Uterus (tissue), 2 donors: ENCODE measurements around the gene FSCN2.

Experiments used
- POLR2A ChIP-seq, 2 donors: fragments of 450-650 bp; IDR thresholded peaks; one replicate each; pipeline ENCODE4 v1.6.1; 2016; ENCODE audit warnings: antibody characterized with exemption in 2 of 2, mild to moderate bottlenecking in 1 of 2, moderate library complexity in 1 of 2
- TF ChIP-seq, protein P1 (sequence below), 4 experiments: fragments of 200-600 bp in 2 of 4; fragments of 450-650 bp in 2 of 4; sonication (generic) in 2 of 4; IDR thresholded peaks; one replicate each; pipeline ENCODE4 v1.5.1; 2016 to 2019; ENCODE audit warnings: antibody characterized with exemption in 4 of 4, mild to moderate bottlenecking in 2 of 4, moderate library complexity in 1 of 4

- TF ChIP-seq, protein P1, sequence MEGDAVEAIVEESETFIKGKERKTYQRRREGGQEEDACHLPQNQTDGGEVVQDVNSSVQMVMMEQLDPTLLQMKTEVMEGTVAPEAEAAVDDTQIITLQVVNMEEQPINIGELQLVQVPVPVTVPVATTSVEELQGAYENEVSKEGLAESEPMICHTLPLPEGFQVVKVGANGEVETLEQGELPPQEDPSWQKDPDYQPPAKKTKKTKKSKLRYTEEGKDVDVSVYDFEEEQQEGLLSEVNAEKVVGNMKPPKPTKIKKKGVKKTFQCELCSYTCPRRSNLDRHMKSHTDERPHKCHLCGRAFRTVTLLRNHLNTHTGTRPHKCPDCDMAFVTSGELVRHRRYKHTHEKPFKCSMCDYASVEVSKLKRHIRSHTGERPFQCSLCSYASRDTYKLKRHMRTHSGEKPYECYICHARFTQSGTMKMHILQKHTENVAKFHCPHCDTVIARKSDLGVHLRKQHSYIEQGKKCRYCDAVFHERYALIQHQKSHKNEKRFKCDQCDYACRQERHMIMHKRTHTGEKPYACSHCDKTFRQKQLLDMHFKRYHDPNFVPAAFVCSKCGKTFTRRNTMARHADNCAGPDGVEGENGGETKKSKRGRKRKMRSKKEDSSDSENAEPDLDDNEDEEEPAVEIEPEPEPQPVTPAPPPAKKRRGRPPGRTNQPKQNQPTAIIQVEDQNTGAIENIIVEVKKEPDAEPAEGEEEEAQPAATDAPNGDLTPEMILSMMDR (IDR thresholded peaks at IDR 0.05) = no peak
- no peak for TF ChIP-seq POLR2A (IDR thresholded peaks at IDR 0.05)
These were observed 9.3 kb upstream of the FSCN2 start for GRCh38 chr17:81518785-81519283.
